Amniotic epithelial cell (primary cell): ENCODE results near the gene RANGRF.

Experiments used
- DNase-seq: peaks from one replicate; pipeline ENCODE4 v3.0.0-alpha.2; 2010; ENCODE audit warnings: low read depth

The RANGRF gene

DNA sequence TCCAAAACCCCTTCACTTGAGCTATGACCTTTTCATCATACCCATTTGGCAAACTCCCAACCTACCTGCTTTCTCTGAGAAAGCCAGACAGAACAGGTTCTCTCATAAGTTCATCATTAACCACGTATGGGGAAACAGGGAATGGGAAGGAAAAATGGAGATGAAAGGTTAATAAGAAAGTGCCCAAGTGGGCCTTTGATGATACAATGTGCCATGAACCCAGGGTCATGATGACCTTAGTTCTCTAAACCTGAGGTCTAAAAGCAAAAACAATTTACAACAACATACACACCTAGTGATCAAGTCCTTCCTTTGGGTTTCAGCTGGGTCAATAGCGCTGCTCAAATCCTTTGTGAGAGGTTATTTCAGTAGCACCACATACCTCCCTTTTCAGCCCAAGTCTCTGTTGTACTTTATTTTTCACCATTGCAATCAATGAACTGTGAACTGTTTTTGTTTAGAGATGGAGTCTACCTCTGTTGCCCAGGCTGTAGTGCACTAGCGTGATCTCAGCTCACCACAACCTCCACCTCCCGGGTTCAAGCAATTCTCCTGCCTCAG lies 14.5 kb upstream of the RANGRF start:
- DNase-seq = no peak

DNA sequence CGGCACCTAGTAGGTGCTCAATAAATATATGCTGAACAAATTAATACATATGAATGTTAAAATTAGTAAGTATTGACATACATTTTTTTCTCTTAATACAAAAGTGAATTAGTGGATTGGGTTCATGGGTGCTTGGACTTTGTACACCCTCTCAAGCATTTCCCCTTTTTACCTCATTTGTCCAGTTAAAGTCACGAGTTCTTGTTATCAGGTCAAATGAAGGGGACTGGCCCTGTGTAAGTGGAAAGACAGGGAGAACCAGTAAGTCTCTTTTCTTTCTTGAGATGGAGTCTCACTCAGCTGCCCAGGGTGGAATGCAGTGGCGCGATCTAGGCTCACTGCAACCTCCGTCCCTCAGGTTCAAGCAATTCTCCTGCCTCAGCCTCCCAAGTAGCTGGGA lies 13.7 kb upstream of the RANGRF start:
- no peak for DNase-seq

DNA sequence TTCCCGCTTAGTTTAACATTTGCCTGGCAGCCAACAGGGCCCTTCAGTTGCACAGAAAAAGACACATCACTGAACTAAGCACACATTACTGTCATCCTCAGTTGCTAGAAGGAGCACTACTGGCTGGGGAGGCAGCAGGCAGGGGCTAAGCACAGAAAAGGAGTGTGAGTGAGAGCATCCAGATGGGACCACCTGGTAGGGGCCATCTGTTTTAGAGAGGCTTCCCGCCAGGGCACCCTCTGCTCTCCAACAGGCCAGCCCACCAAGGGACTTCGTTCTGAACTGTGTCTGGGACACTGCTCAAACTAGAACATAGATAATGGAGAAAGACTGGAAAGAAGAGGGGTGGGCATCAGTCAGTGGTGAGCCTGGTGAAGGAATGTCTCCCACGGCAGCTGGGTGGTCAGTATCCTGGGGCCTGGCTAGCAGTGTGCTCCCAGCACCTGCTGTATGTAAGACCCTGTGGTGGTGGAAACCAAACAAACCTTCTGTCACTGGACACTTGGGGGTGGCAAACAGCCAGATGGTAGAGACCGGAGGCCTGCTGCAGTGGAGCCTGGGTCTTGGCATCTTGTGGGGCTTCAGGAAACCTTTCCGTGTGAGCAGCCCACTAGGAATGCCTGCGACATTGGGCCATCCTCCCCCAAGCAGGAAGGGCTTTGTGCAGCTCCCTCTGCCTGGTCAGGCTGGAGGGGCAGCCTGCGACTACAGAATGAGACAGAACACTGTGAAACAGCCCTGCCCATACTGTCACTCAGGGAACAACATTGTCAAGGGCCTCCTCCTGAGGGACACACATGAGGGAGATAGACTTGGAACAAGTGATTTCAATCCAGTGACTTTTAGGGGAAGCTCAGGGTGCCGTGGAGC lies 12.8 kb upstream of the RANGRF start:
- DNase-seq = no peak

DNA sequence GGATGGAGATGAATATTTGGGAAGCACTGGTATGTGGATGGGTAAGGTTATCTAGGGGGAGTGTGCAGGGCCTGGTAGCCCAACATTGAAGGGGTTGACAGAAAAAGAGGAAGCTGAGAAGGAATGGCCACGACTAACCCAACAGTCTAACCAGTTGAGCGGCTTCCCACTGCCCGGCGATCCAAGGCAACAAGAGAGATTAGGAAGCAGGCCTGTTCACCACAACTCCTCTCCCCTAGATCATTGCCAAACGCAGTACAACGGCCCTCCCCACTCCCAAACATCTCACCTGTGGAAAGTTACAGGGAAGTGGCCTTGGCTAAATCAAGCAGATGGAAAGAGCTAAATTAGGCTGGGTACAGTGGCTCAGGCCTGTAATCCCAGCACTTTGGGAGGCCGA lies 11.2 kb upstream of the RANGRF start:
- no peak for DNase-seq

DNA sequence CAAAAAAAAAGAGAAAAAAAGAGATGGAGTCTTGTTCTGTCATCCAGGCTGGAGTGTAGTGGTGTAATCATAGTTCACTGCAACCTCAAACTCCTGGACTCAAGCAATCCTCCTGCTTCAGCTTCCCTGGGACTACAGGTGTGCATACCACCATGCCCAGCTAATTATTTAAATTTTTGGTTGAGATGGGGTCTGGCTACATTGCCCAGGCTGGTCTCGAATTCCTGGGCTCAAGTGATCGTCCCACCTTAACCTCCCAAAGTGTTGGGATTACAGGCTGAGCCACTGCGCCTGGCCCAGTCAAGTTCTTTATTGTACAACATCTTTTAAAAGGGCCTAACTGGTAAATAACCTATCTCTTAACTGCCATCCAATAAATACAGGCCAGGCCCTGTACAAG lies 6.1 kb upstream of the RANGRF start:
- no peak for DNase-seq

DNA sequence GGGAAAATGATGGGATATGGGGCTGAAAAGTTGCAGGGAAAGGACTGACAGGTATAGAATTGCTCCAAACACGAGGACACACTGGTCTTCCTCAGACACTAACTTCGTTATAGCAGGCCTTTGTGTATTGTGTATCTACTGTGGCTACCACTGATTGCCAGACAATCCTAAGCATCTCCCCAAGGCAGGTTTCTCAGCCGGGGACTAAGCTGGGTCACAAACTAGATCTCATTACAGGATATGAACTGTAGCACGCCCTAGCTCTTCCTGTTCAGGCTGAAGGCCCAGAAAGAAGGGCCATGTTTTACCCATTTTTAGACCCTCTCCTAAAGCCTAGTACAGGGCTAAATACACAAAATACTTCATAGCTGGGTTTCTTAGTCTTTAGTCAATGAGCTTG lies 5.1 kb upstream of the RANGRF start:
- DNase-seq = no peak

DNA sequence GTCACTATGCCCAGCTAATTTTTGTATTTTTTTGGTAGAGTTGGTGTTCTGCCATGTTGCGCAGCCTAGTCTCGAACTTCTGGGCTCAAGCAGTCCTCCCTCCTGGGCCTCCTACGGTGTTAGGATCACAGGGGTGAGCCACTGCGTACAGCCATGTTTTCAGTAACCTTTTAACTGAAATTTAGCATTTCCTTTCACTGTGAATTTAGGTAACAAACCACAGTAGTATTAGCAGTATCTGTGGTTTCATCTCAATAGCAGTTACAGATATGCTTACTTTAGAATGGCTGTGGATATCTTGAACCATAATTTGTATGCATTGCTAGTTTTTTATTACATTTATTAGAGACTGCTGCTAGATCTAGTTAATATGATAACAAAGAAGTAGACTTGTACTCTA lies 4.3 kb upstream of the RANGRF start:
- no peak for DNase-seq

DNA sequence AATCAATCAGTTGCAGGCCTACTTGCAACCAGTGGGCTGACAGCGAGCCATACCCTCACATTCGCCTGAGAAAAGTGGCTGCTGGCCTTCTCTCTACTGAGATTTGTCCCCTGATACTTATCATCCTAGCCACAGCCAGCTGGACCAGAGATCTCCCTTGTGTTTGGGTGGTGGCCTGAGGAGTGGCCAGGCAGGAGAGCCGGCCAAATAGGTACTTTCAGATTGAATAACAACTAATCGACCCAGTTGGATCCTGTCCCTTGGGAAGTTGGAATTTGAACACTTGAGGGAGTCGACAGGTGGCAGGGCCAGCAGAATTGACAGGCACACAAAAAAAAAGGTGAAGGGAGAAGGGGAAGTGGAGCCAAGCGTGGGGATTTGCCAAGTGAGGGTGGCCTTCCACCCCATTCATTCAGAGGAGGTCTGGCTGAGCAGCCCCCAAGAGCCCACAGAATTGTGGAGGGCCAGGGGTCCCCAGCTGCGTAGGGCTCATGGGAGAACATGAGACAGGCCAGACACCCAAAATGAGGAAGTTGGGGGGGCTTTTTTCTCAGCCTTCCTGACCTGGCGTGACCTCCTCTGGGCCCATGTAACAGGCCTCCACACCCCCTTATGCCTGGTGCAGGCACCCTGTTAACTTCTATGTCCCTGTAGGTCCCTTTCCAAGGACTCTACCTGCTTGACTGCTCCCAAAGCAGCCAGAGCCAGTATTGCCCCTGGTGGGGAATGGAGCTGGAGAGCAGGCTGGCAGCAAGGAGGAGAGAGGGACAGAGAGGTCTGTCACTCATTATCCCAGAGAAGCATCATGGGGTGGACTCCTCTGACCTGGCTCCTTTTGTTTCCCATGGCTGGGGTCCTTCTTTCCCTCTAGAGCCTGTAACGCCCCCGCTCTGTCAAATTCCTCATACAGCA lies 2.9 kb upstream of the RANGRF start:
- DNase-seq = no peak

DNA sequence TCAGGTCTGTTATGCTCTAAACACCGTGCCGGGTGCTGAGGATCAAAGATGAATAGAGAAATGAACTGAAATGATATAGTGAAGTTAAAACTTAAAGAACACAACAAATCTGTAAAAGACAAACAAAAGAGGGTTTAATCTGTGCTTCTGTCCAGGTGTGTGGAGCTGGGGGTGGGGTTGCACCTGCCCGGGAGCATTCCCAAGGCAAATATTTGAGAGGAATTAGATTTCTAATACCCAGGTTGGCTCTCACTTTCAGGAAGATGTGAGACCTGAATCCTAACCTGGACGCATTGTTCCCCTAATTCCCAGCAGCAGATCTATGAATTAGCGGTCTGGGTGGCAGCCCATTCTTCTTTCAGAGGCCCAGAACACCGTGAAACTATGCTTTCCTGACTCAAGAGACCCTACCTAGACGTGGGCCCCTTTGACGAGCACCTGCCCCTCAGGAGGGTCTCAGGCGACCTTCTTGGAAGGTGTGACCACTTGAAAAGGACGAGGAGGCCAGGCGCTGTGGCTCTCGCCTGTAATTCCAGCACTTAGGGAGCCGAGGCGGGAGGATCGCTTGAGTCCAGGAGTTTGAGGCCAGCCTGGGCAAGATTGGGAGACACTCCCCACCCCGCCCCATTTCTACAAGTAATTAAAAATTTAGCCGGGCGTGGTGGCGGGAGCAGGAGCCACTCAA lies 677 bp upstream of the RANGRF start:
- DNase-seq = no peak

DNA sequence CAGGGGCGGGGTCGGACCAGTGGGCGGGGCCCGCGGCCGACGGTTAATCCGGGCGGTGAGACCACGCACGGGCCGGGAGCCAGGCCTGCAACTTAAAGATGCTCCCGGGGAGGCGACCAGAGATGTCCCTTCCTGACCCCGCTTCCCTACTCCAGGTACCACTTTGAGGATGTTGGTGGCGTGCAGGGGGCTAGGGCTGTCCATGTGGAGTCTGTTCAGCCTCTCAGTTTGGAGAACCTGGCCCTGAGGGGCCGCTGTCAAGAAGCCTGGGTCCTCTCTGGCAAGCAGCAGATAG lies 580 bp downstream of the RANGRF start:
- no peak for DNase-seq

DNA sequence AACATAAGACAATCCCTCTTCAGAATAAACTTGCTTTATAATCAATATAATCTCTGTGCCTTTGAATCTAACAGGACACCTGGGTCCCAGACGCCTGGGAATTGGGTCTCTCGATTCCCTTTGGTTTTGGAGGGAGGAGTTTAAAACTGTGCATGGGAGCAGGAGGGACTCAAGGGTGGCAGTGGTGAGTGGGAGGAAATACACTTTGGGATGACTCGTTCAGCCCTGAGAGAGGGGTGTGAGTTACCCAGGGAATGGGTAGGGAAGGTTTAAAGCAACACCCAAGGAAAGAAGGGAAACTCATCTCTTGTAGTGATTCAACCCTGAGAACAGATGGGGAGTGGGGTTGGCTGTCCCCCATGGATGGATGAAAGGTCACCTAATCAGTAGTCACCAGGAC lies 1.6 kb downstream of the RANGRF start:
- no peak for DNase-seq

DNA sequence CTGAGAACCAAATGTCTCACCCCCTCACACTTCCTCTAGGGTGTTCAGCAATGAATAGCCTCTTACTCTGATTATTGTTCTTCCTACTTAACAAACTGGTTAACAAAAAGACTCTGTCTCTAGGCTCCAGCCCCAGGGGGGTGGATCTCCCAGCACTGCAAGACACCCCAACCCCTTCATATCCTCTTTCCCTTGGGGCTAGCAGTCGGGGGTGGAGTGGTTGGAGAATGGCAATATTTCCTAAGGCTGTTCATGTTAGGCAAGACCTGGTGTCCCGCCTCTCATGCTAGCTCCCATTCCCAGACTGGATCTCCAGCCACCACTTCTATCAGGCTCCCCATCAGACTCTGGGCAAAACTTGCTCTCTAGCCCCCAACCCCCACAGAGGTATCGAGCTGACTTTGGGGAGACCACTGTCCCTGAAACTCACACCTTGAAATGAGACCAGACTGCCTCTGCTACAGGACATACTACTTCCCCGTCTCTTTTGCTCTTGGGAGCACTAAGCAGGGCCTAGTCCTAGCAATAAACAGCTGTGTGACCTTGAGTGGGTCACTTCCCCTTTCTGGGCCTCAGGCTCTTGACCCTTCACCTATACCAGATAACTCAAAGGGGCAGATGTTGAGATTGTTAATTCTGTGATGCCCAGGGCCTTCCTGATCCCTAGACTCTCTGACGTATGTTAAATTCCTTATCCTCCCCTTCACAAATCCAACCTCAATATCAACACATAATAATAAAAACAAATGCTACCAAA lies 4.3 kb downstream of the RANGRF start:
- DNase-seq = peak; percentile 10

DNA sequence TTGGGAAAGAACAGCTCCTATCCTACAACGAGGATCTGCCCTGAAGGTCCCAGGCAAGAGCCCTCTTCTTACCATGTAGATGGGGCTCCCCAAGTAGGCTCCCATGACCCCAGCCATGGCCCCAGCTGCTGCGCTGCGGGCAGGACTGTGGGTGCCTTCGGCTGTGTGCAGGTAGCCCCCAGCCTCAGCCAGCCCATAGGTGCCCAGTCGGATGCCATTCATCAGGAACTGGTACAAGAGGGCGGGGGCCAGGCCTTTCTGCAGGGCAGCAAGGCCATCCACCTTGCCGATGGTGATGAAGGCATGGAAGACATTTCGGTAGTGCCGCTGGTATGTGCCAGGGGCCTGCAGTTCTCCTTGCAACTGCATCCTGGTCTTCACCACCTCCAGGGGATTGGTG lies 5.9 kb downstream of the RANGRF start:
- DNase-seq = no peak

DNA sequence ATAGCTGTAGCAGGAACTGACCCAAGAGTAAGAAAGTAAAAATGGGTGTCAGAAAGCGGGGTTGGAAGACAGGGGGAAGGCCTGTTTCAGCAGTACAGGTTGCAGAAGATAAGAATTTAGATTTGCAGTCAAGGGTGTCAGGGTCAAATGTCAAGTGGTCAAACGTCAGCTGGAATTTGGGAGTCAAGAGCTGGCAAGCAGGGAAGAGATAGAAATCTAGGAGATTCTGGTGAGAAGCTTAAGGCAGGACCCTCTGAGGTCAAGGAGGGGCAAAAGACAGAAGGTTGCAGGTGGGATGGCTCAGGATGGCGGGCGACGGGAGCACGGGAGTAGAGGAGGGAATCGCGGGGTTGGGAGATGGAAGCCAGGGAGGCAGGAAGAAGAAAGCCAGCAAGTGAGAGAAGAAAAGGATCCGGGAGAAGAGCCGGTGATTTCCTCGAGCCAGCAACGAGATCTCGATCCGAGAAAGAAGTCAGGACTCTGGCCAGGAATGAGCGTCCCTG lies 6.4 kb downstream of the RANGRF start:
- no peak for DNase-seq

DNA sequence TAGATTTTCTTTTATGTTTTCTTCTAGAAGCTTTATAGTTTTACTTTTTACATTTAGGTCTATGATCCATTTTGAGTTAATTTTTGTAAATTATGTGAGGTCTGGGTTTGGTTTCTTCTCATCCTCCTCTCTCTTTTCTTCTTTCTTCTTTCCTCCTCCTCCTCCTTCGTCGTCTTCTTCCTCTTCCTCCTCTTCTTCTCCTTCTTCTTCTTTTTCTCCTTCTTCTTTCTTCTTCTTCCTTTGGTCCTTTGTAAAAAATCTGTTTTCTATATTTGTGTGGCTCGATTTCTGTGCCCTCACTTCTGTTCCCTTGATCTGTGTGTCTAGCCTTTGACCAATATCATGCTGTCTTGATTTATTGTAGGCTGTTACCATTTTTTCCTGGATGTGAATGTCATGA lies 11.8 kb downstream of the RANGRF start:
- no peak for DNase-seq

DNA sequence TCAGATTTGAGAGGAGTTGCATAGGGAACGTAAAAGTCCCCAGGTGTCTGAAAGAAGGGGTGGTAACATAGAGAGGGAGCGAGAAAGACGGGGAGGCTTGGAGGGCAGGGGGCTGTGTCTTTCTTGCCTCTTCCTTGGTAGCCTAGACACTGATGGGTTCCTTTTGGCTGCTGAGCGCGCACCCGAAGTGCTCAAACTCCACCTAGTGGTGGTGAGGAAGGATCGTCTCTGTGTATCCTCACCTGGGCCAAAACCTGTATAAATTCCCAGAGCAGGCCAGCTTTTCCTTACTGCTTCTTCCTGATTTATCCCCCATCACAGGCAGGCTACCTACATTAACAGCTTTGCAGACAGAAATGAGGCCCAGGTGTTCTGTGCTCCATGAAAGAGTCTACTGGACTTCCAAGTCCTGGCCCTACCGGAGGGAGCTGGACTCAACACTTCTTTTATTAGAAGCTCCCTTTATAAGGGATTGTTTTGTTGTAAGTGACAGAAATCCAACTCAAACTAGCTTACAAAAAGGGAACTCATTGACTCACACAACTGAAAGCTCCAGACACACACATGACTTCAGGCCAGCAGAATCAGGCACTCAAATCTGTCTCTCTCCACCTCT lies 12.3 kb downstream of the RANGRF start:
- DNase-seq = peak; percentile 60

DNA sequence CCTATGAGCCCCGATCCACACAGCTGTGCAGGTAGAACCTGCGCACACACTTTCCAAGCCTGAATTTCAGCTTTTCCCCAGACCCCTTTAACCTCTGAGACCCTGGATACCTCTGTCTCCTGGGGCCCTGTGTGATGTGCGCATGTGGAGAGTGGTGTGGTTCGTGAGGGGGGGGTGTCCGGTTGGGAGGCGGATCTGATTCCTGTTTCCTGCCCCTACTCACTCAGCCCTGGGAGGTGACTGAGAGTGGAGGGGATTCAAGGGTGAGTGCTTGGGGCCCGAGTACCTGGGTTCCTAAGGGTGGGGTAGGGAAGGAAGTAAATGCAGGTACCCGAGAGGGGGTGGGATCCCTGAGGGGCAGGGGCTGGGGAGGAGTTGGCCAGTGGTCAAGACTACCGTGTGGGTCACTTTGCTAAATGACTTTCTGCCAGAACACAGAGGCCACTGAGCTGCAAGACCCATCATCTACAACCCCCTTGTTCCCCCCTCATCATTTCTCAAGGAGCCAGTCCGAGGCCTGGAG lies 22.2 kb downstream of the RANGRF start:
- no peak for DNase-seq

DNA sequence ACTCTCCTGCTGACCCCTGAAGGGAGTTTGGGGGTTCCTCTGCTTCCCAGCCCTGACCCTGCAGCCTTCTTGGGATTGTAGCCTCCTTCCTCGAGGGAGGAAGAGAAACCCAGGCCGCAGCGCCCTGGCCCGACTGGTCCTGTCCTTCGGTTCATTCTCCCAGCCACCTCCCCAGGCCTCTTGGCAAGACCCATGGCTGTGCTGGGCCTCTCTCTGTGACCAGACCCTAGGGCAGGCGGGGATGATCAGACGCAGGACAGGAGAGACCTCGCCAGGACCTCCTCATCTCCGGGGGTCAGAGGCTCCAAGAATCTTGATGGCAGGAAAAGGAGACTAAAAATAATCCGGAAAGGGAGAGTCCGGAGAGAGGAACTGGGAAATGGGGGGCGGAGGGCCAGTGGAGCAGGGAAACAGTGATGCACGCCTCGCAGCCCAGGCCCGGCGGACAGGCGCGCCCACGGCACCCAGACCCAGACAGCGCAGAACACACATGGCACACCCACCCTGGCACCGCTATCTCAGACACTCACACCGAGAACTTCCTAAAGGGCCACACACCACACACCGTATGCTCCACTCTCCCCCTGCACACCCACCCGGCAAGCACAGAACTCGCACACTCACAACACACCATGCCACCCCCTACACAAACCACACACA lies 22.8 kb downstream of the RANGRF start:
- no peak for DNase-seq

DNA sequence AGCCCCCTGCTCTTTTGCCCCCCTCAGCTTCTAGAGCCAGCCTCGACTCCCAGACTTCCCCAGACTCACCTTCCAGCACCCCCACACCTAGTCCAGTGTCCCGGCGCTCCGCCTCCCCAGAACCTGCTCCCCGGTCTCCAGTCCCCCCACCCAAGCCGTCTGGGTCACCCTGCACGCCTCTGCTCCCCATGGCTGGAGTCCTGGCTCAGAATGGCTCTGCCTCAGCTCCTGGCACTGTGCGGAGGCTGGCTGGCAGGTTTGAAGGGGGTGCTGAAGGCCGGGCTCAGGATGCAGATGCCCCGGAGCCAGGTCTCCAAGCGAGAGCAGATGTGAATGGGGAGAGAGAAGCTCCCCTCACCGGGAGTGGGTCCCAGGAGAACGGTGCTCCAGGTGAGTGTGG lies 23.8 kb downstream of the RANGRF start:
- no peak for DNase-seq
